Neural progenitor cell (in vitro differentiated cells): Measurements from ENCODE around the gene ASTN2.

ENCODE experiments used
- CTCF ChIP-seq: fragments of 200-600 bp; sonication (generic); IDR thresholded peaks from 2 replicates; pipeline ENCODE4 v1.5.1; 2017; ENCODE audit warnings: antibody characterized with exemption, mild to moderate bottlenecking
- EZH2phosphoT487 ChIP-seq: fragments of 200-600 bp; sonication (generic); IDR thresholded peaks from 2 replicates; pipeline ENCODE4 v1.6.1; 2017; ENCODE audit warnings: antibody characterized with exemption

GRCh38 chr9:117249799-117250198 lies 165.1 kb downstream of the ASTN2 start:
- TF ChIP-seq CTCF, result no peak
- no peak for TF ChIP-seq EZH2phosphoT487
